Measurements from ENCODE around the gene CD5L. TPM values are rescaled to one million over a fixed set of nuclear protein-coding genes. Genes with fewer than 3 reads are reported as not detected.

CD5L gene
- total and polyA plus RNA-seq, 2 of the 13 experiments (the other 11 are each of a cell fraction or from before 2014, with no cell fraction given): not detected

- TF ChIP-seq USF2 (IDR thresholded peaks at IDR 0.05; ENCODE audit: low read depth, low read length): no peak
- TF ChIP-seq USF2 (CRISPR knock-in tag; IDR thresholded peaks at IDR 0.05; ENCODE audit: borderline replicate concordance): no peak
- no peak for TF ChIP-seq NFATC3 (CRISPR knock-in tag; IDR thresholded peaks at IDR 0.05)
- TF ChIP-seq ZFP90 (CRISPR knock-in tag; IDR thresholded peaks at IDR 0.05; ENCODE audit: borderline replicate concordance): no peak
- TF ChIP-seq ZNF44 (CRISPR knock-in tag; IDR thresholded peaks at IDR 0.05): no peak
- no peak for TF ChIP-seq ZNF121 (CRISPR knock-in tag; IDR thresholded peaks at IDR 0.05)
- no peak for TF ChIP-seq CSRNP2 (CRISPR knock-in tag; conservative IDR thresholded peaks at IDR 0.05; ENCODE audit: low read depth)
- TF ChIP-seq JUND (CRISPR knock-in tag; IDR thresholded peaks at IDR 0.05): no peak
- no peak for TF ChIP-seq ZNF562 (CRISPR knock-in tag; IDR thresholded peaks at IDR 0.05; ENCODE audit: borderline replicate concordance)
- no peak for TF ChIP-seq ZNF567 (CRISPR knock-in tag; IDR thresholded peaks at IDR 0.05; ENCODE audit: borderline replicate concordance)
- TF ChIP-seq CBX1 (IDR thresholded peaks at IDR 0.05; ENCODE audit: low read depth): no peak
- TF ChIP-seq ZNF224 (CRISPR knock-in tag; IDR thresholded peaks at IDR 0.05): no peak
- TF ChIP-seq ZNF691 (CRISPR knock-in tag; IDR thresholded peaks at IDR 0.05; ENCODE audit: borderline replicate concordance, low read depth): no peak
- no peak for TF ChIP-seq SIN3A (IDR thresholded peaks at IDR 0.05; ENCODE audit: borderline replicate concordance, low read depth, low read length)
Measured at GRCh38 chr1:157798211-157798610, 43.4 kb downstream of the CD5L start (continued).

All from HepG2 (cell line).